HepG2 (cell line): ENCODE measurements around the gene TSHZ2. TPM values are rescaled to one million over a fixed set of nuclear protein-coding genes. Genes with fewer than 3 reads are reported as not detected.

Experiments used
- ATAD3A ChIP-seq: sonication (generic); formaldehyde crosslinking; IDR thresholded peaks from 2 replicates; pipeline ENCODE4 v1.4.0; 2020; ENCODE audit warnings: missing genetic modification reagents
- ATM ChIP-seq: fragments of 450-650 bp; IDR thresholded peaks from 2 replicates; pipeline ENCODE4 v1.7.1; 2017; ENCODE audit warnings: mild to moderate bottlenecking, borderline replicate concordance
- DNMT3B ChIP-seq: conservative IDR thresholded peaks from 2 replicates; pipeline ENCODE4 v1.6.1; 2016; ENCODE audit warnings: missing biosample characterization, control low read depth
- GMEB1 ChIP-seq: sonication (generic); formaldehyde crosslinking; IDR thresholded peaks from 2 replicates; pipeline ENCODE4 v1.5.1; 2020; ENCODE audit warnings: missing genetic modification reagents, mild to moderate bottlenecking, borderline replicate concordance
- HMGA1 ChIP-seq: sonication (generic); formaldehyde crosslinking; conservative IDR thresholded peaks from 2 replicates; pipeline ENCODE4 v1.4.0; 2020; ENCODE audit warnings: missing genetic modification reagents
- IRF1 ChIP-seq: sonication (generic); formaldehyde crosslinking; IDR thresholded peaks from 2 replicates; pipeline ENCODE4 v1.4.0; 2020; ENCODE audit warnings: low read depth, mild to moderate bottlenecking, missing genetic modification reagents
- ISX ChIP-seq: sonication (generic); formaldehyde crosslinking; conservative IDR thresholded peaks from 2 replicates; pipeline ENCODE4 v1.5.0; 2020; ENCODE audit warnings: missing genetic modification reagents
- MTF1 ChIP-seq: sonication (generic); formaldehyde crosslinking; IDR thresholded peaks from 2 replicates; pipeline ENCODE4 v1.5.0; 2020; ENCODE audit warnings: missing genetic modification reagents
- NR2F1 ChIP-seq, 2 experiments: fragments of 450-650 bp in 1 of 2; formaldehyde crosslinking in 1 of 2; IDR thresholded peaks; 2 replicates each; pipeline versions ENCODE4 v1.5.0 to v1.6.1; 2016 to 2020; ENCODE audit warnings: mild to moderate bottlenecking in 1 of 2, missing compliant biosample characterization in 1 of 2, missing genetic modification reagents in 1 of 2, moderate library complexity in 1 of 2
- PHF8 ChIP-seq: sonication (generic); formaldehyde crosslinking; IDR thresholded peaks from 2 replicates; pipeline ENCODE4 v1.5.0; 2020; ENCODE audit warnings: missing genetic modification reagents
- PRDM15 ChIP-seq: sonication (generic); formaldehyde crosslinking; IDR thresholded peaks from 2 replicates; pipeline ENCODE4 v1.4.0; 2020; ENCODE audit warnings: missing genetic modification reagents
- RFXANK ChIP-seq: IDR thresholded peaks from 2 replicates; pipeline ENCODE4 v1.6.1; 2016
- ZC3H4 ChIP-seq: sonication (generic); formaldehyde crosslinking; IDR thresholded peaks from 2 replicates; pipeline ENCODE4 v1.4.0; 2020; ENCODE audit warnings: missing genetic modification reagents, borderline replicate concordance
- ZMYM3 ChIP-seq: sonication (generic); formaldehyde crosslinking; IDR thresholded peaks from 2 replicates; pipeline ENCODE4 v1.5.1; 2020; ENCODE audit warnings: mild to moderate bottlenecking, missing genetic modification reagents
- ZNF124 ChIP-seq: sonication (generic); formaldehyde crosslinking; IDR thresholded peaks from 2 replicates; pipeline ENCODE4 v1.4.0; 2020; ENCODE audit warnings: missing genetic modification reagents
- ZNF274 ChIP-seq: sonication (generic); formaldehyde crosslinking; IDR thresholded peaks from 2 replicates; pipeline ENCODE4 v1.5.1; 2020; ENCODE audit warnings: mild to moderate bottlenecking, missing genetic modification reagents
- ZNF333 ChIP-seq: sonication (generic); formaldehyde crosslinking; IDR thresholded peaks from 2 replicates; pipeline ENCODE4 v1.4.0; 2020; ENCODE audit warnings: mild to moderate bottlenecking, missing genetic modification reagents, borderline replicate concordance
- ZNF335 ChIP-seq: sonication (generic); formaldehyde crosslinking; IDR thresholded peaks from 2 replicates; pipeline ENCODE4 v1.4.0; 2020; ENCODE audit warnings: missing genetic modification reagents
- ZNF362 ChIP-seq: sonication (generic); formaldehyde crosslinking; IDR thresholded peaks from 2 replicates; pipeline ENCODE4 v1.4.0; 2020; ENCODE audit warnings: missing genetic modification reagents, mild to moderate bottlenecking, borderline replicate concordance
- ZNF530 ChIP-seq: sonication (generic); formaldehyde crosslinking; IDR thresholded peaks from 2 replicates; pipeline ENCODE4 v1.5.0; 2020; ENCODE audit warnings: low read depth, mild to moderate bottlenecking, missing genetic modification reagents
- ZNF547 ChIP-seq: sonication (generic); formaldehyde crosslinking; IDR thresholded peaks from 2 replicates; pipeline ENCODE4 v1.5.1; 2020; ENCODE audit warnings: mild to moderate bottlenecking, missing genetic modification reagents
- ZNF556 ChIP-seq: sonication (generic); formaldehyde crosslinking; IDR thresholded peaks from 2 replicates; pipeline ENCODE4 v1.4.0; 2020; ENCODE audit warnings: mild to moderate bottlenecking, missing genetic modification reagents, borderline replicate concordance
- ZNF772 ChIP-seq: sonication (generic); formaldehyde crosslinking; IDR thresholded peaks from 2 replicates; pipeline ENCODE4 v1.5.0; 2020; ENCODE audit warnings: mild to moderate bottlenecking, missing genetic modification reagents
- ZNF777 ChIP-seq: sonication (generic); formaldehyde crosslinking; IDR thresholded peaks from 2 replicates; pipeline ENCODE4 v1.4.0; 2020; ENCODE audit warnings: missing genetic modification reagents
- polyA plus RNA-seq, 8 experiments: library from polyadenylated mRNA; depleted of rRNA in 3 of 8; stranded (reverse) in 7 of 8; unstranded in 1 of 8; fragments of >200 nt; fragmentation: Illumina TruSeq in 4 of 8; extraction: Trizol in 4 of 8; gene quantifications; 2 replicates each; pipeline versions ENCODE4 v1.2.1 to v1.2.3, GENCODE V29; 2011 to 2016; ENCODE audit warnings: low read depth in 4 of 8, missing spikeins in 1 of 8, mixed read lengths in 1 of 8; ENCODE audit not compliant: insufficient read depth in 1 of 8
- total RNA-seq, 5 experiments: library from RNA; depleted of rRNA; stranded (reverse); fragments of >200 nt; fragmentation: Illumina TruSeq; extraction: Trizol; gene quantifications; 2 replicates each; pipeline ENCODE4 v1.2.3, GENCODE V29; 2016; ENCODE audit warnings: low read depth in 1 of 5

The TSHZ2 gene
- total and polyA plus RNA-seq, 2 of the 13 experiments (the other 11 are each of a cell fraction or from before 2014, with no cell fraction given): 0.01 TPM; not detected in 1

GRCh38 chr20:53077373-53078205 is 105.4 kb downstream of the TSHZ2 start (continued):
- TF ChIP-seq ZNF362 (CRISPR knock-in tag): peak; percentile 56; the same call in 1 of the 2 replicates
- TF ChIP-seq ZNF772 (CRISPR knock-in tag): no peak; the same call in 1 of the 2 replicates
- TF ChIP-seq ZNF124: no peak
- no peak for TF ChIP-seq GMEB1 (CRISPR knock-in tag)
- peak; percentile 54; the same call in 1 of the 2 replicates for TF ChIP-seq ZNF547
- TF ChIP-seq ZNF333 (CRISPR knock-in tag): no peak
- TF ChIP-seq ZNF530 (CRISPR knock-in tag): no peak
- TF ChIP-seq ISX (CRISPR knock-in tag): no peak
- peak; percentile 51 for TF ChIP-seq ZMYM3
- TF ChIP-seq ZC3H4 (CRISPR knock-in tag): no peak
- TF ChIP-seq MTF1 (CRISPR knock-in tag): no peak
- TF ChIP-seq ZNF274: no peak
- TF ChIP-seq DNMT3B (CRISPR knock-in tag): peak; percentile 54; the same call in 1 of the 2 replicates
- no peak for TF ChIP-seq ATM
- no peak for TF ChIP-seq IRF1 (CRISPR knock-in tag)
- no peak for TF ChIP-seq PRDM15 (CRISPR knock-in tag)
- peak; percentile 70; the same call in 1 of the 2 replicates for TF ChIP-seq ZNF335 (CRISPR knock-in tag)
- no peak for TF ChIP-seq HMGA1
- peak; percentile 40; the same call in 1 of the 2 replicates for TF ChIP-seq ZNF556 (CRISPR knock-in tag)
- TF ChIP-seq PHF8 (CRISPR knock-in tag): no peak; the same call in 1 of the 2 replicates
- no peak for TF ChIP-seq ATAD3A
- TF ChIP-seq NR2F1 (CRISPR knock-in tag; IDR thresholded peaks at IDR 0.05): peak; percentile 83 to 91
- no peak for TF ChIP-seq ZNF777 (CRISPR knock-in tag)
- no peak for TF ChIP-seq RFXANK (CRISPR knock-in tag)
